Measurements from ENCODE around the gene SLC6A8.

GRCh38 chrX:153707406-153707805 is 19.7 kb downstream of the SLC6A8 start:
- TF ChIP-seq GATA2 (IDR thresholded peaks at IDR 0.05; ENCODE audit: low read depth, low read length) (no peak), GATA3 (IDR thresholded peaks at IDR 0.05; ENCODE audit: low read depth, low read length) (no peak)

Data from SH-SY5Y (cell line).